CD4-positive, alpha-beta T cell treated with Interleukin-15 for 4 hours (primary cell): ENCODE measurements around the gene SMARCA4.
"Not testable (repeated sequence)": the region's sequence is repeated elsewhere in the genome, so short reads cannot be mapped to it uniquely, and the experiment has no call there.

Experiments used
- DNase-seq: peaks from one replicate; pipeline ENCODE4 v3.0.0-alpha.2; 2020; ENCODE audit warnings: low spot score

Gene SMARCA4

DNA sequence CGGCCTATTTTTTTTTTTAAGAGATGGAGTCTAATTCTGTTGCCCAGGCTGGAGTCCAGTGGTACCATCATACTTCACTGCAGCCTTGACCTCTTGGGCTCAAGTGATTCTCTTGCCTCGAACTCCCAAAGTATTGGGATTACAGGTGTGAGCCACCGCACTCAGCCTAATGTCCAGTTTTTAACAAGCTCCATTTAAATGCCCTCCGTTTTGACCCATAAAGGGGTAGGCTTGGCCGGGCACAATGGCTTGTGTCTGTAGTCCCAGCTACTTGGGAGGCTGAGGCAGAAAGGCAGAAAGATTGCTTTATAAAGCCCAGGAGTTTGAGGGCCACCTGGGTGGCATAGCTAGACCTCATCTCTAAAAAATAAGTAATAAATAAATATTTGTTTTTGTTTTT lies 140.2 kb downstream of the SMARCA4 start:
- DNase-seq: no peak

- DNase-seq: no peak
These were observed 142.1 kb downstream of the SMARCA4 start for GRCh38 chr19:11102944-11103343.

DNA sequence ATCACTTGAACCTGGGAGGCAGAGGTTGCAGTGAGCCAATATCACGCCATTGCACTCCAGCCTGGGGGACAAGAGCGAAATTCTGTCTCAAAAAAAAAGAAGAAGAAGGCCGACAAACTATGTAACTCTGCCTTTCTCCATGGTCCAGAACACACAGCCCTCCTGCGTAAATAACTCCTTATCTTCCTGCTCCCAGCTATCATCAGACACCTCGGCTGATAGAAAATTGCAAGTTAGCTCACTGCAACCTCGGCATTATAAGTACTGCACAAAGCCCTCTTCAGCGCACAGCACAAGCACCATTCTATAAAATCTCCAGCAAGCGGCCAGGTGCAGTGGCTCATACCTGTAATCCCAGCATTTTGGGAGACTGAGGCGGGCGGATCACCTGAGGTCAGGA lies 142.8 kb downstream of the SMARCA4 start:
- DNase-seq: not testable (repeated sequence)

DNA sequence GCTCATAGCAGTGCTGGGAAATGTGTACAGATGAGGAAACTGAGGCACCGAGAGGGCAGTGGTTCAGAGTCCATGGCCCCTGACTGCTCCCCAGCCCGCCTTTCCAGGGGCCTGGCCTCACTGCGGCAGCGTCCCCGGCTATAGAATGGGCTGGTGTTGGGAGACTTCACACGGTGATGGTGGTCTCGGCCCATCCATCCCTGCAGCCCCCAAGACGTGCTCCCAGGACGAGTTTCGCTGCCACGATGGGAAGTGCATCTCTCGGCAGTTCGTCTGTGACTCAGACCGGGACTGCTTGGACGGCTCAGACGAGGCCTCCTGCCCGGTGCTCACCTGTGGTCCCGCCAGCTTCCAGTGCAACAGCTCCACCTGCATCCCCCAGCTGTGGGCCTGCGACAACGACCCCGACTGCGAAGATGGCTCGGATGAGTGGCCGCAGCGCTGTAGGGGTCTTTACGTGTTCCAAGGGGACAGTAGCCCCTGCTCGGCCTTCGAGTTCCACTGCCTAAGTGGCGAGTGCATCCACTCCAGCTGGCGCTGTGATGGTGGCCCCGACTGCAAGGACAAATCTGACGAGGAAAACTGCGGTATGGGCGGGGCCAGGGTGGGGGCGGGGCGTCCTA lies 144.3 kb downstream of the SMARCA4 start:
- DNase-seq: no peak

GRCh38 chr19:11106477-11106876 lies 145.6 kb downstream of the SMARCA4 start:
- no peak for DNase-seq

- no peak for DNase-seq
These were observed 147.9 kb downstream of the SMARCA4 start for GRCh38 chr19:11108746-11109145.

DNA sequence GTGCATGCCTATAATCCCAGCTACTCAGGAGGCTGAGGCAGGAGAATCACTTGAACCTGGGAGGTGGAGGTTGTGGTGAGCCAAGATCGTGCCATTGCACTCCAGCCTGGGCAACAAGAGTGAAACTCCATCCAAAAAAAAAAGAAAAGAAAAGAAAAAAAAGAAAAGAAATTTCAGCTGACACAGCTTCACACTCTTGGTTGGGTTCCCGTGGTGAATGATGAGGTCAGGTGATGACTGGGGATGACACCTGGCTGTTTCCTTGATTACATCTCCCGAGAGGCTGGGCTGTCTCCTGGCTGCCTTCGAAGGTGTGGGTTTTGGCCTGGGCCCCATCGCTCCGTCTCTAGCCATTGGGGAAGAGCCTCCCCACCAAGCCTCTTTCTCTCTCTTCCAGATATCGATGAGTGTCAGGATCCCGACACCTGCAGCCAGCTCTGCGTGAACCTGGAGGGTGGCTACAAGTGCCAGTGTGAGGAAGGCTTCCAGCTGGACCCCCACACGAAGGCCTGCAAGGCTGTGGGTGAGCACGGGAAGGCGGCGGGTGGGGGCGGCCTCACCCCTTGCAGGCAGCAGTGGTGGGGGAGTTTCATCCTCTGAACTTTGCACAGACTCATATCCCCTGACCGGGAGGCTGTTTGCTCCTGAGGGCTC lies 150.4 kb downstream of the SMARCA4 start:
- no peak for DNase-seq

- no peak for DNase-seq
These were observed 150.9 kb downstream of the SMARCA4 start for GRCh38 chr19:11111771-11112144.
